Naive thymus-derived CD4-positive, alpha-beta T cell (primary cell): ENCODE results near the gene CNPY2. TPM values are rescaled to one million over a fixed set of nuclear protein-coding genes. Genes with fewer than 3 reads are reported as not detected.
"Not testable (repeated sequence)": the region's sequence is repeated elsewhere in the genome, so short reads cannot be mapped to it uniquely, and the experiment has no call there.

Source experiments
- ATAC-seq: fragments of 150-1000 bp; cut with Tn5 transposase; 2 replicates; pipeline ENCODE4 v1.10.0; 2021; ENCODE audit warnings: mild to moderate bottlenecking, moderate library complexity
- CTCF ChIA-PET: fragments of 350-600 bp; sonication (Branson Sonifier 250); formaldehyde crosslinking; loops from one replicate; lab custom pipeline; 2021; ENCODE audit warnings: antibody characterized with exemption; lab: Charles Lee
- POLR2A ChIA-PET: fragments of 350-600 bp; sonication (Branson Sonifier 250); formaldehyde crosslinking; loops from one replicate; lab custom pipeline; 2021; ENCODE audit warnings: antibody characterized with exemption, inconsistent platforms; lab: Charles Lee
- DNase-seq, 9 donors: peaks; one replicate each; pipeline versions ENCODE4 v3.0.0 to v3.0.0-alpha.2; 2020 to 2022; ENCODE audit warnings: mixed read lengths in 1 of 9
- H3K27ac ChIP-seq: one replicate; pipeline ENCODE4 v1.7.0; 2013; ENCODE audit warnings: mild to moderate bottlenecking, low read depth, low read length, moderate library complexity
- H3K27me3 ChIP-seq, 2 donors: one replicate each; pipeline ENCODE4 v1.7.0; 2013; ENCODE audit warnings: low read length in 2 of 2, mild to moderate bottlenecking in 2 of 2, moderate library complexity in 2 of 2; ENCODE audit not compliant: control insufficient read depth in 2 of 2, insufficient read depth in 2 of 2
- H3K36me3 ChIP-seq, 3 experiments: 1 replicate in 2 of 3; 2 replicates in 1 of 3; pipeline ENCODE4 v1.7.0; 2013; ENCODE audit warnings: low read length in 3 of 3, mild to moderate bottlenecking in 3 of 3, moderate library complexity in 1 of 3; ENCODE audit not compliant: insufficient read depth in 3 of 3, control insufficient read depth in 2 of 3
- H3K4me1 ChIP-seq, 2 donors: one replicate each; pipeline ENCODE4 v1.7.0; 2013; ENCODE audit warnings: low read length in 2 of 2, mild to moderate bottlenecking in 2 of 2, moderate library complexity in 1 of 2; ENCODE audit not compliant: control insufficient read depth in 2 of 2, insufficient read depth in 2 of 2
- H3K4me3 ChIP-seq: 2 replicates; pipeline ENCODE4 v1.7.0; 2013; ENCODE audit warnings: mild to moderate bottlenecking, low read length
- H3K9me3 ChIP-seq, 3 experiments: 1 replicate in 2 of 3; 2 replicates in 1 of 3; pipeline ENCODE4 v1.7.0; 2013; ENCODE audit warnings: low read length in 3 of 3; ENCODE audit not compliant: control insufficient read depth in 2 of 3
- H3K27ac Mint-ChIP-seq, 9 donors: one replicate each; pipeline ENCODE4 v1.8.0; 2020 to 2022; ENCODE audit warnings: mixed read lengths in 9 of 9, mild to moderate bottlenecking in 8 of 9, moderate library complexity in 5 of 9, inconsistent platforms in 2 of 9
- H3K27me3 Mint-ChIP-seq, 5 donors: one replicate each; pipeline ENCODE4 v1.8.0; 2021 to 2022; ENCODE audit warnings: mixed read lengths in 5 of 5, mild to moderate bottlenecking in 1 of 5
- H3K36me3 Mint-ChIP-seq, 5 donors: one replicate each; pipeline ENCODE4 v1.8.0; 2020 to 2022; ENCODE audit warnings: mixed read lengths in 5 of 5, mild to moderate bottlenecking in 3 of 5, inconsistent platforms in 1 of 5
- H3K4me1 Mint-ChIP-seq, 7 donors: one replicate each; pipeline ENCODE4 v1.8.0; 2020 to 2022; ENCODE audit warnings: mixed read lengths in 7 of 7, mild to moderate bottlenecking in 3 of 7, inconsistent platforms in 1 of 7
- H3K4me3 Mint-ChIP-seq, 10 donors: one replicate each; pipeline ENCODE4 v1.8.0; 2020 to 2022; ENCODE audit warnings: mild to moderate bottlenecking in 10 of 10, mixed read lengths in 10 of 10, moderate library complexity in 6 of 10, inconsistent platforms in 2 of 10
- H3K9me3 Mint-ChIP-seq, 11 donors: one replicate each; pipeline ENCODE4 v1.8.0; 2020 to 2022; ENCODE audit warnings: mixed read lengths in 11 of 11, mild to moderate bottlenecking in 4 of 11, inconsistent platforms in 1 of 11, moderate library complexity in 1 of 11
- intact Hi-C, 2 donors: fragments of 100-400 bp; cut with micrococcal nuclease; formaldehyde crosslinking; loops; one replicate each; pipeline ENCODE4 v1.15.1; 2023
- polyA plus RNA-seq, 2 donors: library from polyadenylated mRNA; unstranded; fragments of 300-500 nt; fragmentation: Illumina TruSeq; gene quantifications; one replicate each; pipeline ENCODE4 v1.2.3, GENCODE V29; 2021
- total RNA-seq, 6 experiments: library from RNA in 5 of 6; stranded (reverse) in 5 of 6; gene quantifications; 1 replicate in 5 of 6; 2 replicates in 1 of 6; pipeline ENCODE4 v1.2.3 and lab custom pipeline; 2021 to 2026

The CNPY2 gene
- total and polyA plus RNA-seq, 7 experiments from 2014 or later, result 48.4 to 184 (median 89.9) TPM

DNA sequence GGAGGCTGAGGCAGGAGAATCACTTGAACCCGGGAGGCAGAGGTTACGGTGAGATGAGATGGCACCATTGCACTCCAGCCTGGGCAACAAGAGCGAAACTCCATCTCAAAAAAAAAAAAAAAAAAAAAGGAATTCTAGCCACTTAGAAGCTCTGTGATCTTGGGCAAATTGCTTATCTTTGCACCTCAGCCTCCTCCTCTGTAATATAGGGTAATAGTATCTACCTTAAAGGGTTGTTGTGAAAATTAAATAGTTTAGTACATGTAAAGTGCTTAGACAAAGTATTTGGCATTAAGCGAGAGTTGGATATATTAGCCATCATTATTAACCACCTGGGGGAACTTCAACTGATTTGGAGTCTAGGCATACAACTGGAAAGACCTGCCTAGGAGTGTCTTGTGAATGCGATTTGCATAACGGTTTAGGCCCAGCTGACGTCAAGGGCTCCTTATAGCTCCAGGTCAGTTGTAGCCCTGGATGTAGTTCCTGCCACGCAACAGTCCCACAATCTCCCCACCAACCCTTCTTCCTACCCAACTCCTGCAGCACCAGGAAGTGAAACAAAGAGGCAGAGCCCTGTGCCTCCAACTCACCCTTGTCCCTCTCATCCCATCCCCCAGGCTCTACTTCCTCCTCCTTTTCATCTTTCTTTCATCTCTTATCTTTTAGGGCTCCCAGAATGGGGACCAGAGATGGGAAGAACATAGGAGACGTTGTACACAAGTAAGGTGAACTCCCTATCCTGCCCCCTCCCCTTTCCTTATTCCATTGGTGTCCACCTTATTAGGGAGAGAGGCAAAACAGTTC lies 20.8 kb upstream of the CNPY2 start:
- Histone ChIP-seq H3K36me3 (peaks cover 0 to 11% (median 0%) of the 10 kb centered on the region in 3 experiments), H3K27ac (peak overlapping the region; percentile 30), H3K27me3 (no peaks in the 10 kb centered on the region), H3K4me3 (no peak overlapping the region), H3K9me3 (no peaks in the 10 kb centered on the region), H3K4me1 (peaks cover 40% of the 10 kb centered on the region in 2 donors)
- Mint-ChIP-seq H3K27ac (peak overlapping the region; percentile 31 to 99 (median 91)), H3K4me3 (peak overlapping the region in 7 of 10 donors; percentile 0 to 37 (median 25)), H3K27me3 (peaks cover 0 to 2% (median 0%) of the 10 kb centered on the region in 5 donors), H3K4me1 (peaks cover 27 to 83% (median 67%) of the 10 kb centered on the region in 7 donors), H3K9me3 (peaks cover 0 to 2% (median 0%) of the 10 kb centered on the region in 11 donors), H3K36me3 (peaks cover 0 to 17% (median 9%) of the 10 kb centered on the region in 5 donors)
- ATAC-seq, result no peak
- no peak for DNase-seq
- POLR2A ChIA-PET, result interaction anchor here (0.6 to 9.8 kb wide), 6 partner anchors 15 to 131 kb away, joined by 3 to 156 read pairs (median 16); partner anchors contain the start of genes APOF, CNPY2 and STAT2
- intact Hi-C loops, result loop anchor here in 1 of 2 donors (10.0 kb wide), 1 partner anchor 1408 kb away; the partner anchor contains the start of gene TSPAN31
- CTCF ChIA-PET, result interaction anchor here (0.6 to 2.6 kb wide), 4 partner anchors 15 to 128 kb away, joined by 3 to 10 read pairs (median 4); no protein-coding TSS in a partner anchor

DNA sequence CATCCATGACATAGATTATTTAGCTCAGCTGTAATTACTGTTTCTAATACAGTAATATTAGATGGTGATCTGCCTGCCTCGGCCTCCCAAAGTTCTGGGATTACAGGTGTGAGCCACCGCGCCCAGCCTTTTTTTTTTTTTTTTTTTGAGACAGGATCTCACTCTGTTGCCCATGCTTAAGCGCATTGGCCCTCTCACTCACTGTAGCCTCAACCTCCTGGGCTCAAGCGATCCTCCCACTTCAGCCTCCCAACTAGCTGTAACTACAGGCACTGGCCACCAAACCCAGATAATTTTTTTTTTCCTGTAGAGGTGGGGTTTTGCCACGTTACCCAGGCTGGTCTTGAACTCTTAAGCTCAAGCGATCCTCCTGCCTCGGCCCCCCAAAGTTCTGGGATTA lies 19.7 kb upstream of the CNPY2 start:
- H3K27me3 ChIP-seq, DNase-seq, H3K4me3 ChIP-seq, H3K9me3 Mint-ChIP-seq, ATAC-seq, H3K4me3 Mint-ChIP-seq, H3K27me3 Mint-ChIP-seq, H3K36me3 ChIP-seq, H3K9me3 ChIP-seq: not testable (repeated sequence)
- ChIA-PET POLR2A (interaction anchor here (0.7 to 9.8 kb wide), 4 partner anchors 8 to 132 kb away, joined by 3 to 156 read pairs (median 35); partner anchors contain the start of genes APOF, CNPY2 and STAT2), CTCF (interaction anchor here (0.7 to 1.5 kb wide), 2 partner anchors 128 to 129 kb away, joined by 3 read pairs; no protein-coding TSS in a partner anchor)
- H3K27ac ChIP-seq, result peak overlapping the region; percentile 98
- Mint-ChIP-seq H3K27ac (peak overlapping the region in 7 of 9 donors; percentile 26 to 100 (median 99)), H3K4me1 (peaks cover 27 to 82% (median 64%) of the 10 kb centered on the region in 7 donors), H3K36me3 (peaks cover 0 to 17% (median 12%) of the 10 kb centered on the region in 5 donors)
- intact Hi-C loops, result loop anchor here in 1 of 2 donors (2.0 to 10.0 kb wide), 2 partner anchors 77 to 1409 kb away; partner anchors contain the start of genes ANKRD52 and TSPAN31
- peaks cover 39 to 40% of the 10 kb centered on the region in 2 donors for H3K4me1 ChIP-seq

DNA sequence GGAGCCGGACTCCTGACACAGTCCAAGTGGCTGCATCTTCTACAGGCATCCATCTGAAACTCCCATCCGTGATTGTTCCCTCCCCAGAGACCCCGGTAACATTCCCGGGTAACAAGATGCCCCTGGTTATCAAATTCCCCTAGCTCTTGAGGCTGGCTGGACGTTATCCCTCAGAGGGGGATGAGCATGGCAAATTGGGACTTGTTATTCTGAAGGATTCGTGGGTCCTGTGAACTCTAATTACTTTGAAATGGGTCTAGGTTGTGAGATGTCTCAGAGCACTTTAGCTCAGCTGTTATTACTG lies 18.7 kb upstream of the CNPY2 start:
- H3K36me3 Mint-ChIP-seq, result peaks cover 0 to 19% (median 8%) of the 10 kb centered on the region in 5 donors
- H3K36me3 ChIP-seq, result no peaks in the 10 kb centered on the region
- H3K4me3 ChIP-seq, result peak overlapping the region; percentile 93
- H3K4me1 ChIP-seq, result peaks cover 30 to 33% of the 10 kb centered on the region in 2 donors
- CTCF ChIA-PET, result interaction anchor here (1.1 to 3.0 kb wide), 2 partner anchors 26 to 130 kb away, joined by 6 to 9 read pairs; partner anchors contain the start of gene STAT2
- POLR2A ChIA-PET, result interaction anchor here (0.6 to 9.8 kb wide), 7 partner anchors 9 to 120 kb away, joined by 3 to 156 read pairs (median 7); partner anchors contain the start of genes APOF, CNPY2 and STAT2
- H3K4me3 Mint-ChIP-seq, result peak overlapping the region; percentile 89 to 99 (median 95)
- H3K27me3 ChIP-seq, result no peaks in the 10 kb centered on the region
- intact Hi-C loops, result loop anchor here (1.0 to 10.0 kb wide), 12 partner anchors 12 to 1410 kb away; partner anchors contain the start of genes STAT2 (in 2 of the 2), TIMELESS (in 2 of the 2), ANKRD52 (in 1 of the 2) and COQ10A (in 1 of the 2)
- H3K27me3 Mint-ChIP-seq, result peaks cover 0 to 2% (median 0%) of the 10 kb centered on the region in 5 donors
- no peak for ATAC-seq
- peak in 1 of 9 donors; percentile 10 for DNase-seq
- H3K27ac Mint-ChIP-seq, result peak overlapping the region; percentile 97 to 100 (median 99)
- no peaks in the 10 kb centered on the region for H3K9me3 ChIP-seq
- peak overlapping the region; percentile 98 for H3K27ac ChIP-seq
- peaks cover 22 to 71% (median 54%) of the 10 kb centered on the region in 7 donors for H3K4me1 Mint-ChIP-seq
- peaks cover 0 to 2% (median 0%) of the 10 kb centered on the region in 11 donors for H3K9me3 Mint-ChIP-seq

DNA sequence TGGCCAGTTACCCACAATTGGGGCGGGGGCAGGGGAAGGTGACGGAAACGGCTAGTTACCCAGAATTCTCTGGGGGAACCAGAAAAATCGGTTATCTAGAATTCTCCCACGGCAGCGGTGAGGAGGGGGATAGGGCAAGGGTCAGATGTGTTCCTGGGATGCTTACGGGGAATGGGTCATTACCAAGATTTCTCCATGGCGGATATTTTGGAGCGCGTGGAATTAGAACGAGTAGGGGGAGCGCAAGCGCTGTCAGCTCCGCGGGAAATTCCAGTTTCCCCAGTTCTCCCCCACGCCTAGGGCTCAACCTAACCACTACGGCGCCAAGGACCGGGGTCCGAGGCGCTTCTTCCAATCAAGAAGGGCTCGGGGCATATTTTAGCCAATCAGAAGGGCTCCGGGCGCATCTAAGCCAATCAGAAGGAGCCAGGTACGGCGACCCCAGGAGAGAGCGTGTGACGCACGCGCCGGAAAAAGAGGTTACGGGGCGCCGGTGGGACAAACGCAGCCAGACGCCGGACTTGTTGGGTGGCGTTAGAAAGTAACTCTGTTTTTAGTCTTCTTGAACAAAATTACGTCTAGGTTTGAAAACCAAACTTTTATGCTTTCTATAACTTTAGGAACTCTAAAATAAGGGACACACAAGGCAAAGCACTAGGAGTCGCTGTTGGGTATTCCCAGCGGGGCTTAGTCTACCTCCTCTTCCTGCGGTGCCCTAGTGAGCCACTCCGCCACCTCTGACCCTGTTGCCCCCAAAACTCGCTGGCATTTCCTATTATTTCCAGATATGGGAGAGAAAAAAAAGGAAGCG lies 18.1 kb upstream of the CNPY2 start, which contains the start of gene PAN2:
TSS of gene PAN2 (minus strand) at position 322 of the 811 bp plus-strand sequence. CDS start 906 bp downstream, outside the sequence.
- Mint-ChIP-seq H3K9me3 (peaks cover 0 to 2% (median 0%) of the 10 kb centered on the region in 11 donors), H3K4me1 (peaks cover 16 to 66% (median 48%) of the 10 kb centered on the region in 7 donors), H3K36me3 (peaks cover 0 to 14% (median 7%) of the 10 kb centered on the region in 5 donors), H3K4me3 (peak within 1 kb of the TSS; percentile 89 to 99 (median 95)), H3K27me3 (peaks cover 0 to 2% (median 0%) of the 10 kb centered on the region in 5 donors), H3K27ac (peak within 1 kb of the TSS; percentile 97 to 100 (median 99))
- H3K9me3 ChIP-seq, result no peaks in the 10 kb centered on the region
- no peaks in the 10 kb centered on the region for H3K36me3 ChIP-seq
- POLR2A ChIA-PET, result interaction anchor here (0.6 to 9.8 kb wide), 16 partner anchors 8 to 505 kb away, joined by 3 to 156 read pairs (median 4); partner anchors contain the start of genes APOF, CNPY2, COQ10A and DNAJC14
- H3K4me1 ChIP-seq, result peaks cover 27 to 30% of the 10 kb centered on the region in 2 donors
- intact Hi-C loops, result loop anchor here (1.0 to 10.0 kb wide), 12 partner anchors 12 to 1411 kb away; partner anchors contain the start of genes CS (in 2 of the 2), SPRYD4 (in 2 of the 2), STAT2 (in 2 of the 2) and TIMELESS (in 2 of the 2)
- H3K4me3 ChIP-seq, result peak within 1 kb of the TSS; percentile 93
- H3K27me3 ChIP-seq, result no peaks in the 10 kb centered on the region
- DNase-seq (peak; percentile 74 to 94 (median 92)), ATAC-seq (peak; percentile 90)
- peak within 1 kb of the TSS; percentile 98 for H3K27ac ChIP-seq
- CTCF ChIA-PET, result interaction anchor here (0.6 to 3.0 kb wide), 5 partner anchors 26 to 130 kb away, joined by 3 to 9 read pairs (median 5); partner anchors contain the start of genes RNF41 and STAT2

DNA sequence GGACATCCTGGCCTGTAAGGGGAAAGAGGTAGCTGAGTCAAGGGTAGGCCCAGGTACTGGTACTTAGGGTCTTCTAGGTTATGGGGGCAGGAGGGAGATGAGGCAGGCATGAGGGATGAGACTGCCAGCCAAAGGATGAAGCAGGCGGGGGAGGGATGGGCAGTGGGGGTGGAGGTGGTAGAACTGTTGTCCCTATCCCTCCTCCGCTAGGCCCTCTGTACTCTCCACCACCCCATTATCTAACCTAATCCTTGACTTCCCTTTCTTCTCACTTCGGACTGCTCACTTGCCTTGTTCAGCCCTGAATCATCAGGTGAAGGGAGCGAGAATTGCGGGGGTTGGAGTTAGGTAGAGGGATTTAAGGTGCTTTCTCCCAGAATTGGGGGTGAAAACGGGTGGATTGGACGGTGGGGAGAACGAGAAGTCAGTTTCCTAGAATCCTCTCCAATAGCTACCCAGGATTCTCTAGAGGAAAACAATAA lies 17.4 kb upstream of the CNPY2 start:
- H3K9me3 ChIP-seq, result no peaks in the 10 kb centered on the region
- Mint-ChIP-seq H3K4me1 (peaks cover 12 to 59% (median 42%) of the 10 kb centered on the region in 7 donors), H3K27me3 (peaks cover 0 to 2% (median 0%) of the 10 kb centered on the region in 5 donors), H3K36me3 (peaks cover 0 to 11% (median 3%) of the 10 kb centered on the region in 5 donors), H3K27ac (peak overlapping the region; percentile 97 to 100 (median 99)), H3K9me3 (peaks cover 0 to 2% (median 0%) of the 10 kb centered on the region in 11 donors), H3K4me3 (peak overlapping the region; percentile 89 to 99 (median 95))
- H3K4me3 ChIP-seq, result peak overlapping the region; percentile 93
- POLR2A ChIA-PET, result interaction anchor here (0.6 to 9.8 kb wide), 18 partner anchors 9 to 504 kb away, joined by 3 to 156 read pairs (median 4); partner anchors contain the start of genes APOF, CNPY2, COQ10A and DNAJC14
- CTCF ChIA-PET, result interaction anchor here (0.8 to 3.0 kb wide), 3 partner anchors 27 to 131 kb away, joined by 3 to 9 read pairs (median 5); partner anchors contain the start of genes RNF41 and STAT2
- DNase-seq (no peak), ATAC-seq (peak; percentile 1)
- peaks cover 0 to 4% (median 0%) of the 10 kb centered on the region in 3 experiments for H3K36me3 ChIP-seq
- H3K4me1 ChIP-seq, result peaks cover 22 to 26% of the 10 kb centered on the region in 2 donors
- intact Hi-C loops, result loop anchor here in 1 of 2 donors (1.0 to 10.0 kb wide), 6 partner anchors 17 to 1412 kb away; partner anchors contain the start of genes CS, NABP2, RNF41 and SPRYD4
- H3K27me3 ChIP-seq, result no peaks in the 10 kb centered on the region
- H3K27ac ChIP-seq, result peak overlapping the region; percentile 98
